ENCODE measurements around the gene ORC5. TPM values are rescaled to one million over a fixed set of nuclear protein-coding genes. Genes with fewer than 3 reads are reported as not detected.

ORC5 gene
- total and polyA plus RNA-seq, 10 of the 15 experiments (the other 5 are each of a cell fraction or from before 2014, with no cell fraction given), result 14.8 to 58.6 (median 30.3) TPM

DNA sequence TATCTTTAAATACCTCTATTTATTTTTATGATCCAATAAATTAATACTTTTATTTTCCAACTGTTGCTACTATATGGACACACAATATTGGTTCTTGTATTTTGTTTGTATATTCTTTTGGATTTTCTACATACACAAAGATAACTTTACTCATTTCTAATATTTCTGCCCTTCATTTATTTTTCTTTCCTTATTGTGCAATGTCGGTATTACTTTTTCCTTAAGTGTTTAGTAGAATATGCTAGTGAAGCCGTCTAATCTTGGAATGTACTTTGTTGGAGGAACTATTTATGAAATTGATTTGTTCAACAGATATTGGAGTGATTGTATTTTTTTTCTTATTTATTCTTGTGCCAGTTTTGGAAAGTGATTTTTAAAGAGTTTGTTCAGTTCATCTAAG lies 94.0 kb downstream of the ORC5 start (continued):
- no peak for TF ChIP-seq HDGF (IDR thresholded peaks at IDR 0.05)
- TF ChIP-seq, protein P1, sequence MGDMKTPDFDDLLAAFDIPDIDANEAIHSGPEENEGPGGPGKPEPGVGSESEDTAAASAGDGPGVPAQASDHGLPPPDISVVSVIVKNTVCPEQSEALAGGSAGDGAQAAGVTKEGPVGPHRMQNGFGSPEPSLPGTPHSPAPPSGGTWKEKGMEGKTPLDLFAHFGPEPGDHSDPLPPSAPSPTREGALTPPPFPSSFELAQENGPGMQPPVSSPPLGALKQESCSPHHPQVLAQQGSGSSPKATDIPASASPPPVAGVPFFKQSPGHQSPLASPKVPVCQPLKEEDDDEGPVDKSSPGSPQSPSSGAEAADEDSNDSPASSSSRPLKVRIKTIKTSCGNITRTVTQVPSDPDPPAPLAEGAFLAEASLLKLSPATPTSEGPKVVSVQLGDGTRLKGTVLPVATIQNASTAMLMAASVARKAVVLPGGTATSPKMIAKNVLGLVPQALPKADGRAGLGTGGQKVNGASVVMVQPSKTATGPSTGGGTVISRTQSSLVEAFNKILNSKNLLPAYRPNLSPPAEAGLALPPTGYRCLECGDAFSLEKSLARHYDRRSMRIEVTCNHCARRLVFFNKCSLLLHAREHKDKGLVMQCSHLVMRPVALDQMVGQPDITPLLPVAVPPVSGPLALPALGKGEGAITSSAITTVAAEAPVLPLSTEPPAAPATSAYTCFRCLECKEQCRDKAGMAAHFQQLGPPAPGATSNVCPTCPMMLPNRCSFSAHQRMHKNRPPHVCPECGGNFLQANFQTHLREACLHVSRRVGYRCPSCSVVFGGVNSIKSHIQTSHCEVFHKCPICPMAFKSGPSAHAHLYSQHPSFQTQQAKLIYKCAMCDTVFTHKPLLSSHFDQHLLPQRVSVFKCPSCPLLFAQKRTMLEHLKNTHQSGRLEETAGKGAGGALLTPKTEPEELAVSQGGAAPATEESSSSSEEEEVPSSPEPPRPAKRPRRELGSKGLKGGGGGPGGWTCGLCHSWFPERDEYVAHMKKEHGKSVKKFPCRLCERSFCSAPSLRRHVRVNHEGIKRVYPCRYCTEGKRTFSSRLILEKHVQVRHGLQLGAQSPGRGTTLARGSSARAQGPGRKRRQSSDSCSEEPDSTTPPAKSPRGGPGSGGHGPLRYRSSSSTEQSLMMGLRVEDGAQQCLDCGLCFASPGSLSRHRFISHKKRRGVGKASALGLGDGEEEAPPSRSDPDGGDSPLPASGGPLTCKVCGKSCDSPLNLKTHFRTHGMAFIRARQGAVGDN (IDR thresholded peaks at IDR 0.05), result no peak
- no peak for TF ChIP-seq NFYB (IDR thresholded peaks at IDR 0.05; ENCODE audit: insufficient read depth, low read depth, low read length)
- TF ChIP-seq IKZF2 (IDR thresholded peaks at IDR 0.05), result no peak
- no peak for TF ChIP-seq MEF2A (IDR thresholded peaks at IDR 0.05; ENCODE audit: insufficient read depth, low read depth, low read length)
- TF ChIP-seq TAF1 (IDR thresholded peaks at IDR 0.05; ENCODE audit: borderline replicate concordance, low read depth, low read length), result no peak
- no peak for TF ChIP-seq GATAD2B (conservative IDR thresholded peaks at IDR 0.05; ENCODE audit: low read depth)

DNA sequence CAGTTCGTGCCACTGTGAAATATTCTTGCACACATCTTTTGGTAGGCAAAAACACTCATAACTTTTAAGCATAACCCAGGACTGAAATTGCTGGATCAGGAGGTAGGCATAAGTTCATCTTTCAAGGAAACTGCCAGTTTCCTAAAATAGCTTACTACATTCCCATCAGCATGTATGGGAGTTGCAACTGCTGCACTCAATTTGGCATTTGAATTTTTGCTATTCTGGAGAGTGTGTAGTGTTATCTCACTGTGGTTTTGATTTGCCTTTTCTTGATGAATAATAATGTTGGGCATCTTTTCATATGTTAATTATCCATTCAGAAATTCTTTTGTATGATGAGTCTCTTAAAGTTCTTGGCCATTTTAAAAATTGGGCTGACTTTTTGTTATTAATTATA lies 95.2 kb downstream of the ORC5 start:
- POLR2A ChIA-PET, result no interaction called here
- Histone ChIP-seq H4K20me1 (ENCODE audit: control insufficient read depth, insufficient read depth) (no peaks in the 10 kb centered on the region), H3K27me3 (replicated peaks in 1 of 2; ENCODE audit: control insufficient read depth in 2 of 2, insufficient read depth in 2 of 2, low read length in 1 of 2) (no peaks in the 10 kb centered on the region), H3K4me3 (no peak overlapping the region), H3K9me3 (replicated peaks; ENCODE audit: control insufficient read depth, insufficient read depth, low read length) (no peaks in the 10 kb centered on the region), H3K4me2 (ENCODE audit: control insufficient read depth, insufficient read depth) (no peak overlapping the region), H3K9ac (ENCODE audit: control insufficient read depth, insufficient read depth, low read length) (no peak overlapping the region), H2AFZ (ENCODE audit: control insufficient read depth, low read depth, low read length) (no peak overlapping the region), H3K4me1 (ENCODE audit: control insufficient read depth, insufficient read depth, low read length) (no peaks in the 10 kb centered on the region), H3K36me3 (ENCODE audit: control insufficient read depth in 2 of 2, insufficient read depth in 2 of 2, low read length in 1 of 2) (no peaks in the 10 kb centered on the region), H3K79me2 (ENCODE audit: control insufficient read depth, insufficient read depth, low read length) (no peaks in the 10 kb centered on the region), H3K27ac (ENCODE audit: control insufficient read depth, insufficient read depth) (no peak overlapping the region)
- intact Hi-C loops (cut with micrococcal nuclease; ENCODE audit: unreplicated experiment), result no loop called here
- no peak for DNase-seq (ENCODE audit: low read depth, low spot score)
- RAD21 ChIA-PET (ENCODE audit: unreplicated experiment), result no interaction called here
- no peak for ATAC-seq
- no TSS peak for BruUV-seq (replicated peaks)
- CTCF ChIA-PET, result no interaction called here
- SMC1A ChIA-PET (ENCODE audit: uncharacterized antibody, unreplicated experiment), result no interaction called here
- FAIRE-seq, result no peak
- in situ Hi-C loops (cut with MboI), result no loop called here
- 0% methylated on average over 1 of the region's 1 CpG for WGBS (ENCODE audit: insufficient coverage, insufficient replicate concordance, low lambda C conversion rate, missing lambda C conversion rate)
- TF ChIP-seq, protein P2, sequence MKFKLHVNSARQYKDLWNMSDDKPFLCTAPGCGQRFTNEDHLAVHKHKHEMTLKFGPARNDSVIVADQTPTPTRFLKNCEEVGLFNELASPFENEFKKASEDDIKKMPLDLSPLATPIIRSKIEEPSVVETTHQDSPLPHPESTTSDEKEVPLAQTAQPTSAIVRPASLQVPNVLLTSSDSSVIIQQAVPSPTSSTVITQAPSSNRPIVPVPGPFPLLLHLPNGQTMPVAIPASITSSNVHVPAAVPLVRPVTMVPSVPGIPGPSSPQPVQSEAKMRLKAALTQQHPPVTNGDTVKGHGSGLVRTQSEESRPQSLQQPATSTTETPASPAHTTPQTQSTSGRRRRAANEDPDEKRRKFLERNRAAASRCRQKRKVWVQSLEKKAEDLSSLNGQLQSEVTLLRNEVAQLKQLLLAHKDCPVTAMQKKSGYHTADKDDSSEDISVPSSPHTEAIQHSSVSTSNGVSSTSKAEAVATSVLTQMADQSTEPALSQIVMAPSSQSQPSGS (IDR thresholded peaks at IDR 0.05; ENCODE audit: low read length), result no peak
- TF ChIP-seq CBFB (IDR thresholded peaks at IDR 0.05; ENCODE audit: low read depth) (no peak), IRF4 (IDR thresholded peaks at IDR 0.05; ENCODE audit: low read depth, low read length) (no peak), MEF2A (IDR thresholded peaks at IDR 0.05; ENCODE audit: insufficient read depth, low read depth, low read length) (no peak), IKZF2 (IDR thresholded peaks at IDR 0.05) (no peak)
- TF ChIP-seq, protein P3, sequence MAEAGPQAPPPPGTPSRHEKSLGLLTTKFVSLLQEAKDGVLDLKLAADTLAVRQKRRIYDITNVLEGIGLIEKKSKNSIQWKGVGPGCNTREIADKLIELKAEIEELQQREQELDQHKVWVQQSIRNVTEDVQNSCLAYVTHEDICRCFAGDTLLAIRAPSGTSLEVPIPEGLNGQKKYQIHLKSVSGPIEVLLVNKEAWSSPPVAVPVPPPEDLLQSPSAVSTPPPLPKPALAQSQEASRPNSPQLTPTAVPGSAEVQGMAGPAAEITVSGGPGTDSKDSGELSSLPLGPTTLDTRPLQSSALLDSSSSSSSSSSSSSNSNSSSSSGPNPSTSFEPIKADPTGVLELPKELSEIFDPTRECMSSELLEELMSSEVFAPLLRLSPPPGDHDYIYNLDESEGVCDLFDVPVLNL (IDR thresholded peaks at IDR 0.05; ENCODE audit: low read depth, low read length), result no peak
- TF ChIP-seq, protein P4, sequence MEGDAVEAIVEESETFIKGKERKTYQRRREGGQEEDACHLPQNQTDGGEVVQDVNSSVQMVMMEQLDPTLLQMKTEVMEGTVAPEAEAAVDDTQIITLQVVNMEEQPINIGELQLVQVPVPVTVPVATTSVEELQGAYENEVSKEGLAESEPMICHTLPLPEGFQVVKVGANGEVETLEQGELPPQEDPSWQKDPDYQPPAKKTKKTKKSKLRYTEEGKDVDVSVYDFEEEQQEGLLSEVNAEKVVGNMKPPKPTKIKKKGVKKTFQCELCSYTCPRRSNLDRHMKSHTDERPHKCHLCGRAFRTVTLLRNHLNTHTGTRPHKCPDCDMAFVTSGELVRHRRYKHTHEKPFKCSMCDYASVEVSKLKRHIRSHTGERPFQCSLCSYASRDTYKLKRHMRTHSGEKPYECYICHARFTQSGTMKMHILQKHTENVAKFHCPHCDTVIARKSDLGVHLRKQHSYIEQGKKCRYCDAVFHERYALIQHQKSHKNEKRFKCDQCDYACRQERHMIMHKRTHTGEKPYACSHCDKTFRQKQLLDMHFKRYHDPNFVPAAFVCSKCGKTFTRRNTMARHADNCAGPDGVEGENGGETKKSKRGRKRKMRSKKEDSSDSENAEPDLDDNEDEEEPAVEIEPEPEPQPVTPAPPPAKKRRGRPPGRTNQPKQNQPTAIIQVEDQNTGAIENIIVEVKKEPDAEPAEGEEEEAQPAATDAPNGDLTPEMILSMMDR (IDR thresholded peaks at IDR 0.05 in 2 of 3, conservative IDR thresholded peaks at IDR 0.05 in 1 of 3; ENCODE audit: control insufficient read depth in 2 of 3, extremely low read depth in 1 of 3, insufficient read depth in 1 of 3, low read depth in 3 of 3, low read length in 3 of 3), result no peak
- TF ChIP-seq, protein P5, sequence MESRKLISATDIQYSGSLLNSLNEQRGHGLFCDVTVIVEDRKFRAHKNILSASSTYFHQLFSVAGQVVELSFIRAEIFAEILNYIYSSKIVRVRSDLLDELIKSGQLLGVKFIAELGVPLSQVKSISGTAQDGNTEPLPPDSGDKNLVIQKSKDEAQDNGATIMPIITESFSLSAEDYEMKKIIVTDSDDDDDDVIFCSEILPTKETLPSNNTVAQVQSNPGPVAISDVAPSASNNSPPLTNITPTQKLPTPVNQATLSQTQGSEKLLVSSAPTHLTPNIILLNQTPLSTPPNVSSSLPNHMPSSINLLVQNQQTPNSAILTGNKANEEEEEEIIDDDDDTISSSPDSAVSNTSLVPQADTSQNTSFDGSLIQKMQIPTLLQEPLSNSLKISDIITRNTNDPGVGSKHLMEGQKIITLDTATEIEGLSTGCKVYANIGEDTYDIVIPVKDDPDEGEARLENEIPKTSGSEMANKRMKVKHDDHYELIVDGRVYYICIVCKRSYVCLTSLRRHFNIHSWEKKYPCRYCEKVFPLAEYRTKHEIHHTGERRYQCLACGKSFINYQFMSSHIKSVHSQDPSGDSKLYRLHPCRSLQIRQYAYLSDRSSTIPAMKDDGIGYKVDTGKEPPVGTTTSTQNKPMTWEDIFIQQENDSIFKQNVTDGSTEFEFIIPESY (IDR thresholded peaks at IDR 0.05), result no peak
